ENCODE measurements around the gene L3MBTL4.

DNA sequence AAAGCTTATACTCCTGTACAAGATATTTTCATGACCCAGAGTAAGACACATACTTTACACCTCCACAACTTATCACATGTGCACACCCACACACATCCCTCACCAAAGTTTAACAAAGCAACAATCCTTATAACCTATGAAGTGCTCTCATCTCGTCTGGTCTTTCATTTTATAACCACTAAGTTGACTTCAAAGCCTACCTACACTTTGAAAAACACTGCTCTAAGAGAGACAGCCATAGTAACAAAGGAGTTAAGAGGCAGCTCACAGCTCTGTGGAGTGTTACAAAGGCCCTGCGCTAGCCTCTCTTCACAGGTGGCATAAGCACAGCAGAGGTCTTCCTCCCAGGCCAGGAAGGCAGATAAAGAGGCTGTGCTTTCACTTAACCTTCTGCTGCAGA is 449.7 kb downstream of the L3MBTL4 start:
- TF ChIP-seq, protein P1, sequence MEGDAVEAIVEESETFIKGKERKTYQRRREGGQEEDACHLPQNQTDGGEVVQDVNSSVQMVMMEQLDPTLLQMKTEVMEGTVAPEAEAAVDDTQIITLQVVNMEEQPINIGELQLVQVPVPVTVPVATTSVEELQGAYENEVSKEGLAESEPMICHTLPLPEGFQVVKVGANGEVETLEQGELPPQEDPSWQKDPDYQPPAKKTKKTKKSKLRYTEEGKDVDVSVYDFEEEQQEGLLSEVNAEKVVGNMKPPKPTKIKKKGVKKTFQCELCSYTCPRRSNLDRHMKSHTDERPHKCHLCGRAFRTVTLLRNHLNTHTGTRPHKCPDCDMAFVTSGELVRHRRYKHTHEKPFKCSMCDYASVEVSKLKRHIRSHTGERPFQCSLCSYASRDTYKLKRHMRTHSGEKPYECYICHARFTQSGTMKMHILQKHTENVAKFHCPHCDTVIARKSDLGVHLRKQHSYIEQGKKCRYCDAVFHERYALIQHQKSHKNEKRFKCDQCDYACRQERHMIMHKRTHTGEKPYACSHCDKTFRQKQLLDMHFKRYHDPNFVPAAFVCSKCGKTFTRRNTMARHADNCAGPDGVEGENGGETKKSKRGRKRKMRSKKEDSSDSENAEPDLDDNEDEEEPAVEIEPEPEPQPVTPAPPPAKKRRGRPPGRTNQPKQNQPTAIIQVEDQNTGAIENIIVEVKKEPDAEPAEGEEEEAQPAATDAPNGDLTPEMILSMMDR (IDR thresholded peaks at IDR 0.05), result no peak
- no peak for TF ChIP-seq YY1 (IDR thresholded peaks at IDR 0.05; ENCODE audit: low read depth)
- no peak for TF ChIP-seq EP300 (IDR thresholded peaks at IDR 0.05; ENCODE audit: borderline replicate concordance in 1 of 2, low read depth in 1 of 2, low read length in 1 of 2)
- no peak for TF ChIP-seq SIN3A (IDR thresholded peaks at IDR 0.05; ENCODE audit: borderline replicate concordance, low read depth, low read length)
- TF ChIP-seq CHD2 (IDR thresholded peaks at IDR 0.05; ENCODE audit: low read length, partially characterized antibody), result no peak
- no peak for TF ChIP-seq POLR2AphosphoS5 (IDR thresholded peaks at IDR 0.05; ENCODE audit: low read depth, low read length)

All from SK-N-SH (cell line).